Measurements from ENCODE around the gene MPHOSPH6. TPM values are rescaled to one million over a fixed set of nuclear protein-coding genes. Genes with fewer than 3 reads are reported as not detected.

MPHOSPH6 gene
- total and polyA plus RNA-seq, 2 of the 4 experiments (the other 2 are of a cell fraction) = 5.4 to 15.5 TPM

GRCh38 chr16:82160226-82160625 is 9.8 kb downstream of the MPHOSPH6 start:
- WGBS, 2 experiments (ENCODE audit: extremely low coverage in 2 of 2, insufficient read length in 1 of 2) = 94% methylated on average over 2 of the region's 6 CpGs; no CpG with 5 or more reads in 1 of the 2 experiments
- dilution Hi-C loops (cut with HindIII; ENCODE audit: low sequenced_read_pairs, unreplicated experiment) = no loop called here
- no peak overlapping the region for H4K5ac ChIP-seq (ENCODE audit: low read depth, low read length)

More at GRCh38 chr16:82160226-82160625, 9.8 kb downstream of the MPHOSPH6 start:
- Histone ChIP-seq H2BK15ac (ENCODE audit: low read depth, low read length) (no peak overlapping the region), H3K27me3 (ENCODE audit: control insufficient read depth, insufficient read depth, low read length) (no peaks in the 10 kb centered on the region), H3K23ac (ENCODE audit: low read depth, low read length) (no peak overlapping the region), H3K14ac (replicated peaks; ENCODE audit: low read depth, low read length) (no peak overlapping the region), H2BK20ac (ENCODE audit: low read depth, low read length) (no peak overlapping the region), H2AFZ (replicated peaks; ENCODE audit: low read length, poor library complexity) (no peak overlapping the region), H2AK5ac (ENCODE audit: low read depth, low read length) (no peak overlapping the region), H4K20me1 (ENCODE audit: insufficient read depth, low read length) (peaks cover 6% of the 10 kb centered on the region; the same call in 1 of the 2 replicates), H3K27ac (ENCODE audit: insufficient read depth, low read length) (no peak overlapping the region), H2BK5ac (ENCODE audit: low read depth, low read length, poor library complexity, severe bottlenecking) (no peak overlapping the region), H3K4me3 (ENCODE audit: insufficient read depth, low read depth, low read length) (no peak overlapping the region), H3K4ac (ENCODE audit: low read depth, low read length) (no peak overlapping the region), H3K9ac (ENCODE audit: low read depth, low read length) (no peak overlapping the region), H3K36me3 (ENCODE audit: control insufficient read depth, insufficient read depth, low read length) (peaks cover 29% of the 10 kb centered on the region), H3K4me1 (ENCODE audit: control insufficient read depth, insufficient read depth, low read length) (peaks cover 3% of the 10 kb centered on the region), H3K56ac (ENCODE audit: extremely low read depth, insufficient read depth, low read length) (no peak overlapping the region), H3K18ac (ENCODE audit: low read depth, low read length) (no peak overlapping the region), H4K8ac (ENCODE audit: low read depth in 2 of 2, low read length in 2 of 2) (no peak overlapping the region), H3K9me1 (ENCODE audit: insufficient read depth, low read length) (peaks cover 2% of the 10 kb centered on the region; the same call in 1 of the 2 replicates), H2AK9ac (replicated peaks; ENCODE audit: low read depth, low read length, poor library complexity) (no peak overlapping the region), H4K91ac (ENCODE audit: insufficient read depth, low read depth, low read length) (no peak overlapping the region), H3K4me2 (ENCODE audit: low read depth, low read length) (no peak overlapping the region), H2BK120ac (ENCODE audit: low read depth, low read length) (no peak overlapping the region), H3K79me1 (ENCODE audit: low read depth in 1 of 2, low read length in 2 of 2) (peaks cover 12 to 30% of the 10 kb centered on the region in 2 experiments; a peak in 3 of 4 replicates), H3K9me3 (ENCODE audit: control insufficient read depth, insufficient read depth, low read length) (no peaks in the 10 kb centered on the region)
- POLR2A ChIA-PET (ENCODE audit: unreplicated experiment) = no interaction called here
- intact Hi-C loops (cut with micrococcal nuclease) = no loop called here
- CTCF ChIA-PET = interaction anchor here (1.3 kb wide), 1 partner anchor 8 kb away, joined by 3 read pairs; no protein-coding TSS in a partner anchor
- no TSS peak for BruUV-seq (replicated peaks)
- in situ Hi-C loops (cut with MboI; ENCODE audit: low sequenced_read_pairs) = no loop called here
- DNase-seq (no peak), ATAC-seq (ENCODE audit: low read depth) (no peak)
- TF ChIP-seq FOS (IDR thresholded peaks at IDR 0.05; ENCODE audit: low read depth, low read length) (no peak), MAFK (IDR thresholded peaks at IDR 0.05; ENCODE audit: low read depth, low read length) (no peak)

Measured in IMR-90 (cell line).